GM18502 (cell line): Measurements from ENCODE around the gene UPK3A.
"Not testable (repeated sequence)": the region's sequence is repeated elsewhere in the genome, so short reads cannot be mapped to it uniquely, and the experiment has no call there.

Experiments
- ATAC-seq: cut with Tn5 transposase; IDR thresholded peaks from one replicate; pipeline ENCODE4 v1.9.1; 2021; ENCODE audit warnings: mild to moderate bottlenecking; ENCODE audit not compliant: unreplicated experiment, poor library complexity

UPK3A gene

GRCh38 chr22:45323695-45324094 lies 38.9 kb downstream of the UPK3A start:
- ATAC-seq = no peak

GRCh38 chr22:45324311-45324711 lies 39.6 kb downstream of the UPK3A start:
- no peak for ATAC-seq

GRCh38 chr22:45328261-45328660 lies 43.5 kb downstream of the UPK3A start:
- ATAC-seq = not testable (repeated sequence)

GRCh38 chr22:45328822-45329529 lies 44.2 kb downstream of the UPK3A start:
- no peak for ATAC-seq

GRCh38 chr22:45329530-45329936 lies 44.8 kb downstream of the UPK3A start:
- ATAC-seq = no peak

GRCh38 chr22:45330548-45330947 lies 45.8 kb downstream of the UPK3A start:
- no peak for ATAC-seq

GRCh38 chr22:45331486-45331885 lies 46.7 kb downstream of the UPK3A start:
- no peak for ATAC-seq

GRCh38 chr22:45332001-45332400 lies 47.3 kb downstream of the UPK3A start:
- ATAC-seq = no peak

- ATAC-seq = no peak
These were observed 49.3 kb downstream of the UPK3A start for GRCh38 chr22:45334068-45334467.

GRCh38 chr22:45334528-45334927 lies 49.8 kb downstream of the UPK3A start:
- no peak for ATAC-seq

- no peak for ATAC-seq
These were observed 50.5 kb downstream of the UPK3A start for GRCh38 chr22:45335021-45335818.

- ATAC-seq = no peak
These were observed 51.2 kb downstream of the UPK3A start for GRCh38 chr22:45335854-45336522.

- no peak for ATAC-seq
These were observed 52.3 kb downstream of the UPK3A start for GRCh38 chr22:45336971-45337431.

- no peak for ATAC-seq
These were observed 52.8 kb downstream of the UPK3A start for GRCh38 chr22:45337536-45337935.

GRCh38 chr22:45338795-45339194 lies 54.0 kb downstream of the UPK3A start:
- ATAC-seq = no peak

GRCh38 chr22:45340323-45340722 lies 55.6 kb downstream of the UPK3A start:
- no peak for ATAC-seq

GRCh38 chr22:45341498-45341897 lies 56.7 kb downstream of the UPK3A start:
- no peak for ATAC-seq

- no peak for ATAC-seq
These were observed 58.4 kb downstream of the UPK3A start for GRCh38 chr22:45343143-45343542.

GRCh38 chr22:45344334-45344733 lies 59.6 kb downstream of the UPK3A start:
- ATAC-seq = no peak
